Mucosa of gallbladder (tissue), 1 donor: ENCODE data around the gene GPAT2. TPM values are rescaled to one million over a fixed set of nuclear protein-coding genes. Genes with fewer than 3 reads are reported as not detected.
"Not testable (repeated sequence)": the region's sequence is repeated elsewhere in the genome, so short reads cannot be mapped to it uniquely, and the experiment has no call there.

Source experiments
- DNase-seq: peaks from one replicate; pipeline ENCODE4 v3.0.0-alpha.2; 2020; ENCODE audit warnings: low spot score
- total RNA-seq: library from RNA; stranded (reverse); gene quantifications from one replicate; pipeline ENCODE4 v1.2.1, GENCODE V29; 2021
- donor health status: DM: no; HTN: no; CAD: no.

Gene GPAT2
- total RNA-seq, 1 donor from 2014 or later: 3.0 TPM

- DNase-seq: no peak
These were observed 10.2 kb downstream of the GPAT2 start for GRCh38 chr2:96024336-96025193.

GRCh38 chr2:96023701-96024100 is 11.0 kb downstream of the GPAT2 start:
- not testable (repeated sequence) for DNase-seq

- peak; percentile 86 for DNase-seq
These were observed 11.8 kb downstream of the GPAT2 start for GRCh38 chr2:96022701-96023447.

- not testable (repeated sequence) for DNase-seq
These were observed 12.6 kb downstream of the GPAT2 start for GRCh38 chr2:96022126-96022525.

GRCh38 chr2:96021142-96021541 is 13.6 kb downstream of the GPAT2 start:
- not testable (repeated sequence) for DNase-seq

GRCh38 chr2:96019909-96020590 is 14.7 kb downstream of the GPAT2 start:
- DNase-seq: not testable (repeated sequence)

GRCh38 chr2:96016321-96016720 is 18.4 kb downstream of the GPAT2 start:
- DNase-seq: not testable (repeated sequence)

GRCh38 chr2:96012792-96013264 is 21.9 kb downstream of the GPAT2 start:
- DNase-seq: not testable (repeated sequence)

- not testable (repeated sequence) for DNase-seq
These were observed 22.5 kb downstream of the GPAT2 start for GRCh38 chr2:96012086-96012791.

GRCh38 chr2:96011129-96011455 is 23.6 kb downstream of the GPAT2 start:
- not testable (repeated sequence) for DNase-seq

GRCh38 chr2:96010320-96011128 is 24.2 kb downstream of the GPAT2 start:
- peak; percentile 97 for DNase-seq

- DNase-seq: not testable (repeated sequence)
These were observed 24.9 kb downstream of the GPAT2 start for GRCh38 chr2:96009833-96010232.

- DNase-seq: not testable (repeated sequence)
These were observed 26.7 kb downstream of the GPAT2 start for GRCh38 chr2:96008051-96008450.

GRCh38 chr2:96006248-96006647 is 28.5 kb downstream of the GPAT2 start:
- not testable (repeated sequence) for DNase-seq

- DNase-seq: peak; percentile 82
These were observed 42.0 kb downstream of the GPAT2 start for GRCh38 chr2:95992520-95993272.

GRCh38 chr2:95992102-95992501 is 42.6 kb downstream of the GPAT2 start:
- not testable (repeated sequence) for DNase-seq

GRCh38 chr2:95991351-95992094 is 43.2 kb downstream of the GPAT2 start, which contains the start of gene ANKRD36C:
TSS of gene ANKRD36C (minus strand) at chr2:95991824. CDS start at chr2:95991708, 116 bp downstream.
- DNase-seq: peak; percentile 31

- not testable (repeated sequence) for DNase-seq
These were observed 43.8 kb downstream of the GPAT2 start for GRCh38 chr2:95990884-95991283.
